ENCODE measurements around the gene TMEM121B. TPM values are rescaled to one million over a fixed set of nuclear protein-coding genes. Genes with fewer than 3 reads are reported as not detected.

Gene TMEM121B
- polyA plus RNA-seq, 3 donors = 0.64 to 1.1 (median 0.89) TPM

Other genes with a start within 250 kb of the TMEM121B start
- not detected for gene GAB4, start 113.1 kb downstream of the TMEM121B start, polyA plus RNA-seq (ENCODE audit: insufficient read length in 3 of 3)
- gene IL17RA, start 36.4 kb downstream of the TMEM121B start, polyA plus RNA-seq (ENCODE audit: insufficient read length in 3 of 3) = 1 to 10 TPM; 4.3 to 6.4 (median 4.6) TPM
- gene HDHD5, start 37.9 kb upstream of the TMEM121B start, polyA plus RNA-seq (ENCODE audit: insufficient read length in 3 of 3) = 10 to 100 TPM; 31.6 to 36.1 (median 32.7) TPM
- gene ADA2, start 98.1 kb upstream of the TMEM121B start, polyA plus RNA-seq (ENCODE audit: insufficient read length in 3 of 3) = 10 to 100 TPM; 21.2 to 40.7 (median 22.4) TPM
- 10 to 100 TPM; 10.5 to 10.9 (median 10.5) TPM for gene CECR2, start 248.1 kb upstream of the TMEM121B start, polyA plus RNA-seq (ENCODE audit: insufficient read length in 3 of 3)